ENCODE results near the gene CAMK2D. TPM values are rescaled to one million over a fixed set of nuclear protein-coding genes. Genes with fewer than 3 reads are reported as not detected.

The CAMK2D gene
- total RNA-seq, 1 donor from 2014 or later, result 147 TPM

DNA sequence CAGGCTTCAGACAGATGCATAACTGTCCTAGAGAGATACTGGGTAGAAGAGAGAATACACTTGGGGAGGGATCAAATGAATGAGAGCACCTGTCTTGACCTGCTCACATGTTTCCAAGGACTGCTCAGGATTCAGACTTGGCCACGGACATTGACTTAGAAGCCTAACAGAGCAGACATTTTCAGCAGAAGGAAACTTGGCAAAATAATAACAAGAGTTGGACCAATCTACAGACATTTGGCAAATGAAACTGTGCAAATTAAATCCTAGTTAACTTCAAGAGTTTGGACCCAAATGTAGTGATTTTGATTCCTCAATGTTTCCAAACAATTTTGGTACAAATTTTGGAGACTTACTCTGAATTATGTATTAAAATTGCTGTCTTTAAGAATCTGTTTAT lies 223.9 kb downstream of the CAMK2D start:
- H3K9ac ChIP-seq (ENCODE audit: low read depth in 1 of 3, low read length in 3 of 3), result no peak overlapping the region
- peaks cover 6 to 9% (median 8%) of the 10 kb centered on the region in 3 donors for H3K4me1 ChIP-seq (ENCODE audit: control insufficient read depth in 3 of 3, insufficient read depth in 3 of 3, low read length in 3 of 3)
- H3K36me3 ChIP-seq (ENCODE audit: control insufficient read depth in 3 of 3, insufficient read depth in 3 of 3, low read length in 3 of 3), result peaks cover 0 to 2% (median 0%) of the 10 kb centered on the region in 3 donors
- H3K9me3 ChIP-seq (ENCODE audit: control insufficient read depth in 3 of 3, low read length in 3 of 3), result no peaks in the 10 kb centered on the region
- H3K27me3 ChIP-seq (ENCODE audit: control insufficient read depth in 3 of 3, insufficient read depth in 3 of 3, low read length in 3 of 3), result no peaks in the 10 kb centered on the region
- no peak overlapping the region for H3K4me3 ChIP-seq (ENCODE audit: low read length in 3 of 3)
- no peak overlapping the region for H3K27ac ChIP-seq (ENCODE audit: low read depth, low read length)

DNA sequence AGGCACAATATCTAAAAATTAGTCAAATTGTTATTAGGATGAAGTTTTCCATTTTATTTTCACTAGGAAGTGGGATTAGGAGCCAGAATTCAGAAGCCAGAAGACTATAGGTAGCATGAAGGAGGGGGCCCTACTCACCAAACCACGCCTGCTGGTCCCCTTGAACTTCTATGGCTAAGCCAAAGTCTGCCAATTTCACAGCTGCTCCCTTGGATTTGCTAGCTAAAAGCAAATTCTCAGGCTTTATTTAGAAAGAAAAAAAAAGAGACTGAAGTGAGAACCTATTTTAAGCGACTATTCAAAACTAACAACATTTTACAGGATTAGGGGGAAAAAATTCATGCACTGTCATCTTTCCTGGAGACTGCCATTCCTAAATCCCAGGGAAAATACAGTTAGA lies 224.3 kb downstream of the CAMK2D start:
- Histone ChIP-seq H3K9ac (ENCODE audit: low read depth in 1 of 3, low read length in 3 of 3) (no peak overlapping the region), H3K9me3 (ENCODE audit: control insufficient read depth in 3 of 3, low read length in 3 of 3) (no peaks in the 10 kb centered on the region), H3K27ac (ENCODE audit: low read depth, low read length) (no peak overlapping the region), H3K4me1 (ENCODE audit: control insufficient read depth in 3 of 3, insufficient read depth in 3 of 3, low read length in 3 of 3) (peaks cover 6 to 9% (median 8%) of the 10 kb centered on the region in 3 donors), H3K27me3 (ENCODE audit: control insufficient read depth in 3 of 3, insufficient read depth in 3 of 3, low read length in 3 of 3) (no peaks in the 10 kb centered on the region), H3K36me3 (ENCODE audit: control insufficient read depth in 3 of 3, insufficient read depth in 3 of 3, low read length in 3 of 3) (peaks cover 0 to 2% (median 0%) of the 10 kb centered on the region in 3 donors), H3K4me3 (ENCODE audit: low read length in 3 of 3) (no peak overlapping the region)

DNA sequence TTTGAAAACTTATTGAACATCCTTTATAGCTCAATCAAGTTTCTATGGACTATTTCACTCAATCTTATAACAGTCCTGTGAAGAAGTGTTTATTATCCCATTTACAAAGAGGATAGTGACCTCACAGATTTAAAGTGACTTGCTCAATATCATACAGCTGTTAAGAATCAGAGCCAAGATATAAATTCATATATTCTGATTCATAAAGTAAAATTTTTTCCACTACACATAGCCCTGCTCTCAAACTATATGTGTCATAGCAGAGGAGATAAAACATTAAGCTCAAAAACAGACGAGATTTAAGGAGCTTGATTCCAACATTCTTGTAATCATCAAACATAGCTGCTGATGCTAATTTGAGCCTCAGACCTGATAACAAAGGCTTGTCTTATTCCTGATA lies 226.8 kb downstream of the CAMK2D start:
- Histone ChIP-seq H3K9me3 (ENCODE audit: control insufficient read depth in 3 of 3, low read length in 3 of 3) (no peaks in the 10 kb centered on the region), H3K9ac (ENCODE audit: low read depth in 1 of 3, low read length in 3 of 3) (no peak overlapping the region), H3K4me1 (ENCODE audit: control insufficient read depth in 3 of 3, insufficient read depth in 3 of 3, low read length in 3 of 3) (peaks cover 5 to 8% (median 6%) of the 10 kb centered on the region in 3 donors), H3K36me3 (ENCODE audit: control insufficient read depth in 3 of 3, insufficient read depth in 3 of 3, low read length in 3 of 3) (peaks cover 0 to 2% (median 0%) of the 10 kb centered on the region in 3 donors), H3K27ac (ENCODE audit: low read depth, low read length) (no peak overlapping the region), H3K4me3 (ENCODE audit: low read length in 3 of 3) (no peak overlapping the region), H3K27me3 (ENCODE audit: control insufficient read depth in 3 of 3, insufficient read depth in 3 of 3, low read length in 3 of 3) (no peaks in the 10 kb centered on the region)

DNA sequence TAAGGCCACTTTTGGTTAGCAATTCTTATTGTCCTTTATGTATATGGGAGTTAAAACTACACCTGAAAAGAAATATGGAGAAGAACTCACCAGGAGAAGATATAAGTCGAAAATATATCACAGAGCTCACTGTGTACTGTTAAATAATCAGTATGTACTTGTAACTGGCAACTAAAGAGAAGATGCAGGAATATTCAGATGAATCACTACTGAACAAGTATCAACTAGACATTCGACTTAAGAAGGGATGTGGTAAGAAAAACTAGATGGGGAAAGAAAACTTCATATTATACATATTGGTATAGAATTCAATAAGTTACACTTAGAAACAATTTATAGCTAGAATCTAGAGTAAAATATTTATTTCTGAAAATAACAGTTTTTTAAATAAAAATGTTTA lies 230.0 kb downstream of the CAMK2D start:
- H3K4me3 ChIP-seq (ENCODE audit: low read length in 3 of 3), result no peak overlapping the region
- H3K4me1 ChIP-seq (ENCODE audit: control insufficient read depth in 3 of 3, insufficient read depth in 3 of 3, low read length in 3 of 3), result no peaks in the 10 kb centered on the region
- no peak overlapping the region for H3K9ac ChIP-seq (ENCODE audit: low read depth in 1 of 3, low read length in 3 of 3)
- peaks cover 0 to 3% (median 2%) of the 10 kb centered on the region in 3 donors for H3K36me3 ChIP-seq (ENCODE audit: control insufficient read depth in 3 of 3, insufficient read depth in 3 of 3, low read length in 3 of 3)
- H3K27me3 ChIP-seq (ENCODE audit: control insufficient read depth in 3 of 3, insufficient read depth in 3 of 3, low read length in 3 of 3), result no peaks in the 10 kb centered on the region
- no peaks in the 10 kb centered on the region for H3K9me3 ChIP-seq (ENCODE audit: control insufficient read depth in 3 of 3, low read length in 3 of 3)
- no peak overlapping the region for H3K27ac ChIP-seq (ENCODE audit: low read depth, low read length)

DNA sequence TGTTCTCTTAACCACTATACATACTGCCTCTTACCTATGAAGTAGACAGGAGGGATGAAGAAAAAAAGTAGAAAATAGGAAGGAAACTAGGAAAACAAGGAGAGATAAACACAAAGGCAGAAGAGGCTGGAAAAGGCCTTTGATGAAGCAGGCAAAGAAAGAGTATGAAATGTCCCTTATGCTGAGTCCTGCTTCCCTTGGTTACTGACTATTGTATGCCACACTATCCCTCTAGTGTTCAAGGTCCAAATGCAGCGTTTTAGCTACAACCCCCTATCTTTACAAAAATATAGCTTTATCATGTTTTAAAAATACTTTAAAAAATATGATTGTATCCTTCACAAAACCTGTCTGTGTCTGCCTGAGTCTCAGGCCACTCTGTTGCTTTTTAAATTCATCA lies 233.1 kb downstream of the CAMK2D start:
- Histone ChIP-seq H3K27ac (ENCODE audit: low read depth, low read length) (no peak overlapping the region), H3K27me3 (ENCODE audit: control insufficient read depth in 3 of 3, insufficient read depth in 3 of 3, low read length in 3 of 3) (no peaks in the 10 kb centered on the region), H3K9ac (ENCODE audit: low read depth in 1 of 3, low read length in 3 of 3) (no peak overlapping the region), H3K36me3 (ENCODE audit: control insufficient read depth in 3 of 3, insufficient read depth in 3 of 3, low read length in 3 of 3) (peaks cover 0 to 13% (median 12%) of the 10 kb centered on the region in 3 donors), H3K4me1 (ENCODE audit: control insufficient read depth in 3 of 3, insufficient read depth in 3 of 3, low read length in 3 of 3) (no peaks in the 10 kb centered on the region), H3K4me3 (ENCODE audit: low read length in 3 of 3) (no peak overlapping the region), H3K9me3 (ENCODE audit: control insufficient read depth in 3 of 3, low read length in 3 of 3) (no peaks in the 10 kb centered on the region)

DNA sequence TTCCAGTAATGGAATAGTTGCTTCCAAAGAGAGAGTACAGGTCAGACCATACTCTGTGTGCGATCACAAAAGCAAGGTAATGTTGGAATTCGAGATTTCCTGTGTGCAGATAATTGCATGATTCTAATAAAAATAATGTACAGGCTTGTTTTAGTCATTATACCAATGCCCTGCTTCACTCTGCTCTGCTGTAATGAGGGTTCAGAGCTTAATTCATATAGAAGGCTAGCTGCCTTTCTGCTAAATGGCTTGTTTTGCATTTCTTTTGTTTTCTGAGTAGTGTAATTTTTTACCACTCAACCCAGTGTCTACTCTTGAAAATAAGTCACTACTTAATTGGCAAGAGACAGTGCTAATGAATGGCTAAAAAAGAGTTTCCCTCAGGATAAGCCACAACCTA lies 236.0 kb downstream of the CAMK2D start:
- Histone ChIP-seq H3K4me3 (ENCODE audit: low read length in 3 of 3) (no peak overlapping the region), H3K4me1 (ENCODE audit: control insufficient read depth in 3 of 3, insufficient read depth in 3 of 3, low read length in 3 of 3) (no peaks in the 10 kb centered on the region), H3K36me3 (ENCODE audit: control insufficient read depth in 3 of 3, insufficient read depth in 3 of 3, low read length in 3 of 3) (peaks cover 0 to 18% (median 16%) of the 10 kb centered on the region in 3 donors), H3K9me3 (ENCODE audit: control insufficient read depth in 3 of 3, low read length in 3 of 3) (no peaks in the 10 kb centered on the region), H3K27me3 (ENCODE audit: control insufficient read depth in 3 of 3, insufficient read depth in 3 of 3, low read length in 3 of 3) (no peaks in the 10 kb centered on the region), H3K9ac (ENCODE audit: low read depth in 1 of 3, low read length in 3 of 3) (no peak overlapping the region), H3K27ac (ENCODE audit: low read depth, low read length) (no peak overlapping the region)

DNA sequence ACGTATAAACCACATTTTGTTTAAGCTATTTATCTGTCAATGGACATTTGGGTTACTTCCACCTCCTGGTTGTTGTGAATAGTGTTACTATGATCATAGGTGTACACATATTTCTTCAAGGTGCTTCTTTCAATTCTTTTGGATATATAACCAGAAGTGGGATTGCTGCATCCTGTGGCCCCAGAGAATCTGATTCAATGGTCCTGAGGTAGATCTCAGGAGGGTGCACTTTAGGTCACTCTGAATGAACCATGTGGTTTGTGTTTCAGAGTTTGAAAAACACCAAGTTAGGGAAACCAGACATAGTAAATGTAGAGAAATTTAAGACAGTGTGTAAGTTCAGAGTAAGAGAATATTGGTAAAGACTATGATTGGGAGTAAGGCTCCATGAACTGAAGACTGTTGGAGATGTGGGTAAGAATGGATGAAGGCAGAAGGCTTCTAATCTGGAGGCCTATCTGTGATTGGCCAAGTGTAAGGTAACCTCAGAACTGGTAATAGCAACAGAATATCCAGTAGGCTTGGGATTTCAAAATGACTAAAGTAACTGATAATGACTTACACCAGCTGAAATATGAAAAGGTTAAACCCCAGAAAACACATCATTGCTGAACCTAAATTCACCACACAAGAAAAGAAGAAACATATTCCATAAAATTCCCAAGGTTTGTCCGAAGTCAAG lies 236.9 kb downstream of the CAMK2D start:
- no peaks in the 10 kb centered on the region for H3K27me3 ChIP-seq (ENCODE audit: control insufficient read depth in 3 of 3, insufficient read depth in 3 of 3, low read length in 3 of 3)
- H3K9ac ChIP-seq (ENCODE audit: low read depth in 1 of 3, low read length in 3 of 3), result no peak overlapping the region
- H3K9me3 ChIP-seq (ENCODE audit: control insufficient read depth in 3 of 3, low read length in 3 of 3), result no peaks in the 10 kb centered on the region
- H3K36me3 ChIP-seq (ENCODE audit: control insufficient read depth in 3 of 3, insufficient read depth in 3 of 3, low read length in 3 of 3), result peaks cover 0 to 18% (median 16%) of the 10 kb centered on the region in 3 donors
- H3K27ac ChIP-seq (ENCODE audit: low read depth, low read length), result no peak overlapping the region
- no peak overlapping the region for H3K4me3 ChIP-seq (ENCODE audit: low read length in 3 of 3)
- no peaks in the 10 kb centered on the region for H3K4me1 ChIP-seq (ENCODE audit: control insufficient read depth in 3 of 3, insufficient read depth in 3 of 3, low read length in 3 of 3)

DNA sequence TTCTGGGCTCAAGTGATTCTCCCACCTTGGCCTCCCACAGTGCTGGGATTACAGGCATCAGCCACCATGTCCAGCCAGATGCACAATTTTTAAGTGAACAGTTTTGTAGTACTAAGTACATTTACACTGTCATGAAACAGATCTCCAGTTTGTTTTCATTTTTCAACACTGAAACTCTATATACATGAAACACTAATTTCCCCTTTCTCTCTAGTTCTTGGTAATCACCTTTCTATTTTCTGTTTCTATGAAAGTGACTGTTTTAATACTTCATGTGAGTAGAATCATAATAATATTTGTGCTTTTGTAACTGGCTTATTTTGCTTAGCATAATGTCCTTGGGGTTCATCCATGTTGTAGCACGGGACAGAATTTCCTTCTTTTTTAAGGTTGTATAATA lies 237.4 kb downstream of the CAMK2D start:
- peaks cover 0 to 18% (median 16%) of the 10 kb centered on the region in 3 donors for H3K36me3 ChIP-seq (ENCODE audit: control insufficient read depth in 3 of 3, insufficient read depth in 3 of 3, low read length in 3 of 3)
- no peak overlapping the region for H3K9ac ChIP-seq (ENCODE audit: low read depth in 1 of 3, low read length in 3 of 3)
- H3K27me3 ChIP-seq (ENCODE audit: control insufficient read depth in 3 of 3, insufficient read depth in 3 of 3, low read length in 3 of 3), result no peaks in the 10 kb centered on the region
- H3K27ac ChIP-seq (ENCODE audit: low read depth, low read length), result no peak overlapping the region
- H3K4me3 ChIP-seq (ENCODE audit: low read length in 3 of 3), result no peak overlapping the region
- no peaks in the 10 kb centered on the region for H3K9me3 ChIP-seq (ENCODE audit: control insufficient read depth in 3 of 3, low read length in 3 of 3)
- no peaks in the 10 kb centered on the region for H3K4me1 ChIP-seq (ENCODE audit: control insufficient read depth in 3 of 3, insufficient read depth in 3 of 3, low read length in 3 of 3)

DNA sequence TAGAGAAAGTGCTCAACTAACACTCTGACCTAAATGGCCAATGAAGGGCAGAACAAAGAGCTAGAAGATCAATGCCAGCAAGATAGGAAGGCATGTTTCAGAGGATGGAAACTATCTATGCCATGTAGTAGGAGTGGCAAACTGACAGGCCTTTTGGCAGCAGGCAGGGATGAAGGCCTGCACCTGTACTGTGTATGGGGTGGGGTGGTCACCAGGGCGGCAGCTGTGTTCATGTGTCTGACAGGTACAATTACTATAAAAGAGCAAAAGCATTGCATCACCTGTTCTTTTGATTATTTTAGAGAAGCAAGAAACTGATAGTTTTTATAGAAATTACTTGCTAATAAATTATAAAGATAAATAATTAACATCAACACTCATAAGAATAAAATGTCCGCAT lies 239.1 kb downstream of the CAMK2D start:
- Histone ChIP-seq H3K9me3 (ENCODE audit: control insufficient read depth in 3 of 3, low read length in 3 of 3) (no peaks in the 10 kb centered on the region), H3K9ac (ENCODE audit: low read depth in 1 of 3, low read length in 3 of 3) (no peak overlapping the region), H3K4me3 (ENCODE audit: low read length in 3 of 3) (no peak overlapping the region), H3K27me3 (ENCODE audit: control insufficient read depth in 3 of 3, insufficient read depth in 3 of 3, low read length in 3 of 3) (no peaks in the 10 kb centered on the region), H3K27ac (ENCODE audit: low read depth, low read length) (no peak overlapping the region), H3K4me1 (ENCODE audit: control insufficient read depth in 3 of 3, insufficient read depth in 3 of 3, low read length in 3 of 3) (no peaks in the 10 kb centered on the region), H3K36me3 (ENCODE audit: control insufficient read depth in 3 of 3, insufficient read depth in 3 of 3, low read length in 3 of 3) (peaks cover 0 to 16% (median 15%) of the 10 kb centered on the region in 3 donors)

DNA sequence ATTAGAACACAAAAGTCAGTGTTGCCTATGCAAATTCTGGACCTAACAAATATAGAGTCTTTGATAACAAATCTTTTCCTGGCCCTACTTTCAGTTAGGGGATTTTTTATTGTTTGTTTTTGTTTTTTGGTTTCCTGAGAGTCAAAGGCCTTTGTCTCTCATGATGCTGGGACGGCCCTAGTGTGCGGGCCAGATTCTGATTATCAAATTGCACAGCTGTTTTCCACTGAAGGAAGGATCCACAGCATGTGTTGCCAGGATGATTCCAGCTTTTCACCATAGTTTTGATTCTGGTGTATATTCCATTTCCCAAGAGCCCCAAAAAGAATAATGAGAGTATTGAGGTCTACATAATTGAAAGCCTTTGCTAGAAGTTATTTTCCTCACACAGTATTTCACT lies 248.2 kb downstream of the CAMK2D start:
- Histone ChIP-seq H3K9ac (ENCODE audit: low read depth in 1 of 3, low read length in 3 of 3) (no peak overlapping the region), H3K27me3 (ENCODE audit: control insufficient read depth in 3 of 3, insufficient read depth in 3 of 3, low read length in 3 of 3) (no peaks in the 10 kb centered on the region), H3K4me3 (ENCODE audit: low read length in 3 of 3) (no peak overlapping the region), H3K27ac (ENCODE audit: low read depth, low read length) (no peak overlapping the region), H3K36me3 (ENCODE audit: control insufficient read depth in 3 of 3, insufficient read depth in 3 of 3, low read length in 3 of 3) (peaks cover 0 to 9% (median 3%) of the 10 kb centered on the region in 3 donors), H3K9me3 (ENCODE audit: control insufficient read depth in 3 of 3, low read length in 3 of 3) (no peaks in the 10 kb centered on the region), H3K4me1 (ENCODE audit: control insufficient read depth in 3 of 3, insufficient read depth in 3 of 3, low read length in 3 of 3) (no peaks in the 10 kb centered on the region)
